Neural cell (in vitro differentiated cells): Measurements from ENCODE around the gene LIMS1.

Experiments
- EP300 ChIP-seq: fragments of 450-650 bp; conservative IDR thresholded peaks from 2 replicates; pipeline ENCODE4 v1.6.1; 2014; ENCODE audit warnings: antibody characterized with exemption, mild to moderate bottlenecking, moderate library complexity; ENCODE audit not compliant: poor library complexity, severe bottlenecking
- EZH2 ChIP-seq: fragments of 200-600, 300-800 bp; shearing (Covaris generic), sonication (generic); IDR thresholded peaks from 2 replicates; pipeline ENCODE4 v1.6.1; 2014; ENCODE audit warnings: antibody characterized with exemption, low read length, borderline replicate concordance, mild to moderate bottlenecking; ENCODE audit not compliant: insufficient read depth, poor library complexity, severe bottlenecking
- POLR2AphosphoS5 ChIP-seq: IDR thresholded peaks from 2 replicates; pipeline ENCODE4 v1.6.1; 2012
- RAD21 ChIP-seq: fragments of 450-650 bp; conservative IDR thresholded peaks from 2 replicates; pipeline ENCODE4 v1.6.1; 2014; ENCODE audit warnings: antibody characterized with exemption, mild to moderate bottlenecking, moderate library complexity
- SMC3 ChIP-seq: fragments of 450-650 bp; conservative IDR thresholded peaks from 2 replicates; pipeline ENCODE4 v1.6.1; 2014; ENCODE audit warnings: antibody characterized with exemption, mild to moderate bottlenecking, moderate library complexity; ENCODE audit not compliant: poor library complexity
- TF ChIP-seq, protein P1 (sequence below): fragments of 450-650 bp; IDR thresholded peaks from 2 replicates; pipeline ENCODE4 v1.5.1; 2014; ENCODE audit warnings: antibody characterized with exemption, mild to moderate bottlenecking, moderate library complexity; ENCODE audit not compliant: poor library complexity, severe bottlenecking

DNA sequence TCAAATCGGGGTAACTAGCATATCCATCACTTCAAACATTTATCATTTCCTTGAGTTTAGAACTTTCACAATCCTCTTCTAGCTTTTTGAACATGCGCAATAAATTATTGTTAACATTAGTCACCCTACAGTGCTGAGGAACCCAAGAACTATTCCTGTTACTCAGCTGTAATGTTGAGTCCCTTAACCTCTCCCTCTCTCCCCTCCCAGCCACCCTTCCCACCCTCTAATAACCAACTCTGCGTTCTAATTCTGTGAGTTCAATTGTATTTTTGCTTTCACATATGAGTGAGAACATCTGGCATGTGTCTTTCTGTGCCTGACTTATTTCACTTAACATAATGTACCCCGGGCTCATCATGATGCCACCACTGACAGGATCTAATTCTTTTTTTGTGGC lies 106.5 kb downstream of the LIMS1 start:
- TF ChIP-seq, protein P1, sequence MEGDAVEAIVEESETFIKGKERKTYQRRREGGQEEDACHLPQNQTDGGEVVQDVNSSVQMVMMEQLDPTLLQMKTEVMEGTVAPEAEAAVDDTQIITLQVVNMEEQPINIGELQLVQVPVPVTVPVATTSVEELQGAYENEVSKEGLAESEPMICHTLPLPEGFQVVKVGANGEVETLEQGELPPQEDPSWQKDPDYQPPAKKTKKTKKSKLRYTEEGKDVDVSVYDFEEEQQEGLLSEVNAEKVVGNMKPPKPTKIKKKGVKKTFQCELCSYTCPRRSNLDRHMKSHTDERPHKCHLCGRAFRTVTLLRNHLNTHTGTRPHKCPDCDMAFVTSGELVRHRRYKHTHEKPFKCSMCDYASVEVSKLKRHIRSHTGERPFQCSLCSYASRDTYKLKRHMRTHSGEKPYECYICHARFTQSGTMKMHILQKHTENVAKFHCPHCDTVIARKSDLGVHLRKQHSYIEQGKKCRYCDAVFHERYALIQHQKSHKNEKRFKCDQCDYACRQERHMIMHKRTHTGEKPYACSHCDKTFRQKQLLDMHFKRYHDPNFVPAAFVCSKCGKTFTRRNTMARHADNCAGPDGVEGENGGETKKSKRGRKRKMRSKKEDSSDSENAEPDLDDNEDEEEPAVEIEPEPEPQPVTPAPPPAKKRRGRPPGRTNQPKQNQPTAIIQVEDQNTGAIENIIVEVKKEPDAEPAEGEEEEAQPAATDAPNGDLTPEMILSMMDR, result no peak
- TF ChIP-seq SMC3 (no peak), EZH2 (no peak), RAD21 (no peak), EP300 (no peak), POLR2AphosphoS5 (no peak)
